Breast epithelium (tissue), 4 donors: ENCODE measurements around the gene OR4D1. TPM values are rescaled to one million over a fixed set of nuclear protein-coding genes. Genes with fewer than 3 reads are reported as not detected.

Source experiments
- DNase-seq, 2 donors: peaks; one replicate each; pipeline ENCODE4 v3.0.0-alpha.2; 2019; ENCODE audit warnings: low spot score in 2 of 2
- H3K27ac ChIP-seq, 2 donors: fragments of 200-600 bp; sonication (generic) in 1 of 2; one replicate each; pipeline ENCODE4 v1.5.1; 2016 to 2019; ENCODE audit warnings: mild to moderate bottlenecking in 1 of 2
- H3K27me3 ChIP-seq, 2 donors: fragments of 200-600 bp; sonication (generic) in 1 of 2; one replicate each; pipeline versions ENCODE4 v1.5.1 to v1.6.0; 2017 to 2019; ENCODE audit warnings: control low read depth in 1 of 2, mild to moderate bottlenecking in 1 of 2
- H3K36me3 ChIP-seq: fragments of 200-600 bp; one replicate; pipeline ENCODE4 v1.5.1; 2019
- H3K4me1 ChIP-seq, 2 donors: fragments of 200-600 bp; sonication (generic); one replicate each; pipeline ENCODE4 v1.5.1; 2016 to 2019; ENCODE audit warnings: control low read depth in 1 of 2
- H3K4me3 ChIP-seq, 3 donors: fragments of 200-600 bp; sonication (generic); 1 replicate in 2 of 3; 2 replicates in 1 of 3; pipeline ENCODE4 v1.5.1; 2016 to 2019; ENCODE audit warnings: mild to moderate bottlenecking in 3 of 3, moderate library complexity in 2 of 3
- H3K9me3 ChIP-seq, 2 donors: fragments of 200-600 bp; sonication (generic) in 1 of 2; one replicate each; pipeline ENCODE4 v1.5.1; 2016 to 2019; ENCODE audit warnings: control low read depth in 1 of 2
- CTCF ChIP-seq, 3 donors: fragments of 450-650 bp; IDR thresholded peaks; one replicate each; pipeline ENCODE4 v1.5.1; 2016 to 2017; ENCODE audit warnings: antibody characterized with exemption in 3 of 3, mild to moderate bottlenecking in 3 of 3, moderate library complexity in 3 of 3
- POLR2A ChIP-seq: fragments of 450-650 bp; IDR thresholded peaks from one replicate; pipeline ENCODE4 v1.6.1; 2016; ENCODE audit warnings: antibody characterized with exemption, mild to moderate bottlenecking, moderate library complexity
- POLR2AphosphoS5 ChIP-seq, 3 donors: sonication (generic); formaldehyde crosslinking; IDR thresholded peaks; one replicate each; pipeline ENCODE4 v1.6.1; 2017; ENCODE audit warnings: antibody characterized with exemption in 3 of 3
- intact Hi-C: fragments of 100-400 bp; cut with DNase I; formaldehyde crosslinking; loops from one replicate; pipeline ENCODE4 v1.15.1; 2023; ENCODE audit warnings: low total_unique reads
- total RNA-seq, 3 donors: library from RNA; depleted of rRNA; stranded (reverse); fragments of >200 nt; gene quantifications; one replicate each; pipeline ENCODE4 v1.1.0, GENCODE V29; 2016

The OR4D1 gene
- total RNA-seq, 3 donors from 2014 or later, result not detected

- Histone ChIP-seq H3K36me3 (no peaks in the 10 kb centered on the region), H3K27ac (no peak overlapping the region), H3K4me1 (no peaks in the 10 kb centered on the region), H3K27me3 (peaks cover 0 to 8% of the 10 kb centered on the region in 2 donors), H3K4me3 (no peak overlapping the region), H3K9me3 (no peaks in the 10 kb centered on the region)
- no peak for DNase-seq
- no peak for TF ChIP-seq CTCF (IDR thresholded peaks at IDR 0.05)
- no peak for TF ChIP-seq POLR2AphosphoS5 (IDR thresholded peaks at IDR 0.05)
- TF ChIP-seq POLR2A, result no peak
- intact Hi-C loops, result no loop called here
These were observed 26.7 kb downstream of the OR4D1 start for GRCh38 chr17:58174871-58175270.

- TF ChIP-seq POLR2AphosphoS5 (IDR thresholded peaks at IDR 0.05) (no peak), POLR2A (no peak), CTCF (IDR thresholded peaks at IDR 0.05) (no peak)
- peaks cover 0 to 5% of the 10 kb centered on the region in 2 donors for H3K27me3 ChIP-seq
- H3K4me1 ChIP-seq, result no peaks in the 10 kb centered on the region
- H3K9me3 ChIP-seq, result no peaks in the 10 kb centered on the region
- no peak for DNase-seq
- intact Hi-C loops, result no loop called here
- H3K36me3 ChIP-seq, result no peaks in the 10 kb centered on the region
- H3K27ac ChIP-seq, result no peak overlapping the region
- H3K4me3 ChIP-seq, result no peak overlapping the region
These were observed 28.0 kb downstream of the OR4D1 start for GRCh38 chr17:58176200-58176599.

- H3K9me3 ChIP-seq, result no peaks in the 10 kb centered on the region
- no peak overlapping the region for H3K27ac ChIP-seq
- no peak for TF ChIP-seq POLR2A
- no peak for TF ChIP-seq CTCF (IDR thresholded peaks at IDR 0.05)
- TF ChIP-seq POLR2AphosphoS5 (IDR thresholded peaks at IDR 0.05), result no peak
- H3K27me3 ChIP-seq, result peaks cover 0 to 4% of the 10 kb centered on the region in 2 donors
- intact Hi-C loops, result no loop called here
- no peak for DNase-seq
- no peaks in the 10 kb centered on the region for H3K4me1 ChIP-seq
- no peaks in the 10 kb centered on the region for H3K36me3 ChIP-seq
- H3K4me3 ChIP-seq, result no peak overlapping the region
These were observed 33.6 kb downstream of the OR4D1 start for GRCh38 chr17:58181796-58182195.

GRCh38 chr17:58183514-58183913 lies 35.3 kb downstream of the OR4D1 start:
- H3K4me1 ChIP-seq, result no peaks in the 10 kb centered on the region
- no peak overlapping the region for H3K4me3 ChIP-seq
- H3K36me3 ChIP-seq, result no peaks in the 10 kb centered on the region
- intact Hi-C loops, result no loop called here
- no peak overlapping the region for H3K27ac ChIP-seq
- H3K9me3 ChIP-seq, result no peaks in the 10 kb centered on the region
- H3K27me3 ChIP-seq, result no peaks in the 10 kb centered on the region
- no peak for DNase-seq
- TF ChIP-seq POLR2A, result no peak
- no peak for TF ChIP-seq POLR2AphosphoS5 (IDR thresholded peaks at IDR 0.05)
- no peak for TF ChIP-seq CTCF (IDR thresholded peaks at IDR 0.05)

GRCh38 chr17:58184308-58184985 lies 36.3 kb downstream of the OR4D1 start:
- TF ChIP-seq POLR2AphosphoS5 (IDR thresholded peaks at IDR 0.05), result no peak
- TF ChIP-seq CTCF (IDR thresholded peaks at IDR 0.05), result no peak
- Histone ChIP-seq H3K27ac (no peak overlapping the region), H3K27me3 (no peaks in the 10 kb centered on the region), H3K4me3 (no peak overlapping the region), H3K36me3 (no peaks in the 10 kb centered on the region), H3K9me3 (no peaks in the 10 kb centered on the region), H3K4me1 (no peaks in the 10 kb centered on the region)
- intact Hi-C loops, result no loop called here
- DNase-seq, result no peak
